ENCODE data around the gene SNRNP25.
"Not testable (repeated sequence)": the region's sequence is repeated elsewhere in the genome, so short reads cannot be mapped to it uniquely, and the experiment has no call there.

SNRNP25 gene

DNA sequence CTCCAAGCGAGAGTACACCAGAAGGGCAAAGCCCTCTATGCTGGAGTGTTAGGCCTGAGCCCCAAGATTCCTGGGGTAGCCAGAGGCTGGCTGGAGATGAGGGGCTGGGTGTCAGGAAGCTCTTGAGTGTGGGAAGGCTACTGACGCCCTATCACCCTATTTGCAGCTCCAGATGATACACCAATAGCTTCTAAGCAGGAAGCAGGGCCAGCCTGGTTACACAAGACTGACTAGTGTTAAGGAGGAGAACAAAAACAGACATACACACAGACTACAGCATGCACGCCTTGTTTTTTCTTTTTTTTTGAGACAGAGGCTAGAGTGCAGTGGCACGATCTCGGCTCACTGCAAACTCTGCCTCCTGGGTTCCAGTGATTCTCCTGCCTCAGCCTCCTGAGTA, 16.1 kb upstream of the SNRNP25 start:
- in situ Hi-C loops (cut with HindIII; ENCODE audit: low pct_ligation_motif_present, low sequenced_read_pairs): no loop called here
- TF ChIP-seq, protein P1, sequence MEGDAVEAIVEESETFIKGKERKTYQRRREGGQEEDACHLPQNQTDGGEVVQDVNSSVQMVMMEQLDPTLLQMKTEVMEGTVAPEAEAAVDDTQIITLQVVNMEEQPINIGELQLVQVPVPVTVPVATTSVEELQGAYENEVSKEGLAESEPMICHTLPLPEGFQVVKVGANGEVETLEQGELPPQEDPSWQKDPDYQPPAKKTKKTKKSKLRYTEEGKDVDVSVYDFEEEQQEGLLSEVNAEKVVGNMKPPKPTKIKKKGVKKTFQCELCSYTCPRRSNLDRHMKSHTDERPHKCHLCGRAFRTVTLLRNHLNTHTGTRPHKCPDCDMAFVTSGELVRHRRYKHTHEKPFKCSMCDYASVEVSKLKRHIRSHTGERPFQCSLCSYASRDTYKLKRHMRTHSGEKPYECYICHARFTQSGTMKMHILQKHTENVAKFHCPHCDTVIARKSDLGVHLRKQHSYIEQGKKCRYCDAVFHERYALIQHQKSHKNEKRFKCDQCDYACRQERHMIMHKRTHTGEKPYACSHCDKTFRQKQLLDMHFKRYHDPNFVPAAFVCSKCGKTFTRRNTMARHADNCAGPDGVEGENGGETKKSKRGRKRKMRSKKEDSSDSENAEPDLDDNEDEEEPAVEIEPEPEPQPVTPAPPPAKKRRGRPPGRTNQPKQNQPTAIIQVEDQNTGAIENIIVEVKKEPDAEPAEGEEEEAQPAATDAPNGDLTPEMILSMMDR (IDR thresholded peaks at IDR 0.05; ENCODE audit: low read depth, low read length, missing control alignments): no peak
- Histone ChIP-seq H3K27ac (no peak overlapping the region), H3K27me3 (replicated peaks) (no peaks in the 10 kb centered on the region), H3K36me3 (replicated peaks) (no peaks in the 10 kb centered on the region), H3K4me3 (ENCODE audit: low read depth, low read length) (no peak overlapping the region)
- no peak for DNase-seq

DNA sequence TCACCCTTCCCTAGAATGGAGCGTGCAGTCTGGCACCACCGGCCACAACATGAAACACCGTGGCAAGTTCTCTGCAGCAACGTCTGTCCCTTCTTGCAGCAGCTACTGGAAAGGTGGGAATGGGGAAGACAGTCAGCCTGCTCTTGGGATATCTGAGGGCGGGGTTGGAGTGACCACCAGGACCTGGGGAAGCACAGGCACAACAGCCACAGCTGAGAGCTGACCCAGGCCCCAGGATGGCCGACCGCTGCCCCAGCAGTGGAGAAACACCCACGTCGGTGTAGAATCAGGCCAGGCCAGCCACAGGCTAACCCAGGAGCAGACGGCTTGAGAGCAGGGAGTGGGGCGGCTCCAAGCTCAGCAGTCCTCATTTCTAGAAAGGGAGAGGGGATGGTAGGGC, 15.4 kb upstream of the SNRNP25 start:
- DNase-seq; in situ Hi-C loops (cut with HindIII; ENCODE audit: low pct_ligation_motif_present, low sequenced_read_pairs); H3K27me3 ChIP-seq (replicated peaks); H3K4me3 ChIP-seq (ENCODE audit: low read depth, low read length); H3K27ac ChIP-seq; H3K36me3 ChIP-seq (replicated peaks): not testable (repeated sequence)

DNA sequence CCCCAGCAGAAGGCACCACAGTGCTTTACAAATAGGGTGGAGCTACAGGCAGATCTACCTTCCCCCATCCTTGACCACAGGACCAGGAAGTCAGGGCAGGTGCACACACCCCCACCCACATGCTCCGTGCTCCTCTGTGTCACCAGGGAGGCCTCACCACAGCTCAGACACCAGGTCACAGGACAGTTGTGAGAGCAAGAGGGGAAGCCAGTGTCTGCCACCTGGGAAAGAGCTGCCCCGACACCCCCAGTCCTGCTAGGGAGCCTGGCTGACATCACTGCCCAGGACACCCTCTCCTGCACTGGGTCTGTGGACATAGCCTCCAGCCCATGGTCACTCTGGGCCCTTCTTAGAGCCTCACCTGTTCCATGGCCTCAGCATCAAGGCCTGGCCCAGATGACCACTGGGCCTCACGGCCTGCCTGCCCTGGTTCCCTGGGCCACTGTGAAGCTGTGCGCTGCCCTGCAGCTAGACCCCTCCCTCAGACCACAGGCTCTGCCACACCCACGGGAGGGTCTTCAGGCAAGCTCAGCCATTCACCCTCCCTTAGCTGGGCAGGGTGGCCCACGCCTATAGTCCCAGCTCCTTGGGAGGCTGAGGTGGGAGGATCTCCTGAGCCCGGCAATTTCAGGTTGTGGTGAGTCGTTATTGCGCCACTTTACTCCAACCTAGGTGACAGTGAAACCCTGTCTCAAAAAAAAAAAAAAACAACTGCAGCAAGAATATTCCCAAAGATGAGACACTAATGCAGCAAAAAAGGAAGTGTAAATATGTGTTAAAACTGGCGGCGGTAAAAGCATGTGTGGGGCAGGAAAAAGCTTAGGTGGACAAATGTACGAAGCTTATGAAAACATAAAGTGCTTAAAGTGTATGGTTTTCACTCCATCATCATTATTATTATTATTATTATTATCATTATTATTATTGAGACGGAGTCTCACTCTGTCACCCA, 14.4 kb upstream of the SNRNP25 start:
- DNase-seq: no peak
- Histone ChIP-seq H3K27me3 (replicated peaks) (no peaks in the 10 kb centered on the region), H3K4me3 (ENCODE audit: low read depth, low read length) (no peak overlapping the region), H3K36me3 (replicated peaks) (peaks cover 3% of the 10 kb centered on the region), H3K27ac (no peak overlapping the region)
- TF ChIP-seq, protein P1 (IDR thresholded peaks at IDR 0.05; ENCODE audit: low read depth, low read length, missing control alignments): no peak
- in situ Hi-C loops (cut with HindIII; ENCODE audit: low pct_ligation_motif_present, low sequenced_read_pairs): no loop called here

DNA sequence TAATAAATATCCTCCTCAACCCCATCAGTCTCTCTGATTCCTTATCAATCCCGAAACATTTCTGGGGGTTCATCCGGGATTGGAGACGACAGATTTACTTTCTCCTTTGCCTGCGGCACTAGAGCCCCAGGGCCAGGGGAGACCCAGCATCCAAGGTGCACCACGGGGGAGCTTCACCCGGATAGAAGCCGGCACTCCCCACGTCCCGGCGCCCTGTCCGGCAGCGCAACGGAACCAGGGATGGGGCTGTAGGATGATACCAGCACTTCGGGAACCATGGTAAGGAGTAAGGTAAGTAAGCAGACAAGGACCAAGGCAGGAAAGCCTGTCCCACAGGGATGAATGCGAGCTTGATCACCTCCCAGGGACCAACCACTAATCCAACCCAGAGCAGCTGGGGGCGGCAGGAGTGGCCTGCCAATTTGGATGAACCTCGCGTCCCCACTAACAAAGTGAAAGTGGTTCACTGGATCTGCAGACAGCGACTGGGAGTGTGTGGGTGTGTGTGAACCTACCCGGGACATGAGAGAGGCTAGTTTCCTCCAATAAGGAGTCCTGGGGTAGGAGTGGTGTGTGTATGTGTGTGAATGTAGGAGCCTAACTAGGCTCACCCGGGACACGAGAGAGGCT, 12.1 kb upstream of the SNRNP25 start:
- H3K36me3 ChIP-seq (replicated peaks): peaks cover 13% of the 10 kb centered on the region
- no peaks in the 10 kb centered on the region for H3K27me3 ChIP-seq (replicated peaks)
- TF ChIP-seq, protein P1 (IDR thresholded peaks at IDR 0.05; ENCODE audit: low read depth, low read length, missing control alignments): no peak
- H3K27ac ChIP-seq: no peak overlapping the region
- H3K4me3 ChIP-seq (ENCODE audit: low read depth, low read length): no peak overlapping the region
- in situ Hi-C loops (cut with HindIII; ENCODE audit: low pct_ligation_motif_present, low sequenced_read_pairs): no loop called here
- DNase-seq: no peak

DNA sequence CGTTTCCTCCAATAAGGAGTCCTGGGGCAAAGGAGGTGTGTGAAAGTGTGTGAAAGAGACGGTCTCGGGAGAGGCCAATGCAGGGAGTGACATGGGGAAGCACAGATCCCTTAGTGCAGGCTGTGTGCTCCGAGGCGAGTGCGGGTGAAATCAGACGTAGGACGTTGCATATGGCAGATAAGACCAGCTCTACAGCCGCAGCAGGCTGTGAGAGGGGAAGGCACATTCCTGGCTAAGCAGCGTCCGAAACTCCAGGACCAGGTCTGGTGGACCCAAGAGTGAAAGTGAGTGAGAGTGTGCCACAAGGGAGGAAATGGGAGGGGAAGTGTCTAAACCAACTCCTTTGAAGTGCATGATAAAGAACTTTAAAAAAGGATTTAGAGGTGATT, 11.6 kb upstream of the SNRNP25 start:
- TF ChIP-seq, protein P1 (IDR thresholded peaks at IDR 0.05; ENCODE audit: low read depth, low read length, missing control alignments): no peak
- no peak overlapping the region for H3K4me3 ChIP-seq (ENCODE audit: low read depth, low read length)
- no peak for DNase-seq
- H3K36me3 ChIP-seq (replicated peaks): peaks cover 13% of the 10 kb centered on the region
- in situ Hi-C loops (cut with HindIII; ENCODE audit: low pct_ligation_motif_present, low sequenced_read_pairs): no loop called here
- no peak overlapping the region for H3K27ac ChIP-seq
- no peaks in the 10 kb centered on the region for H3K27me3 ChIP-seq (replicated peaks)

DNA sequence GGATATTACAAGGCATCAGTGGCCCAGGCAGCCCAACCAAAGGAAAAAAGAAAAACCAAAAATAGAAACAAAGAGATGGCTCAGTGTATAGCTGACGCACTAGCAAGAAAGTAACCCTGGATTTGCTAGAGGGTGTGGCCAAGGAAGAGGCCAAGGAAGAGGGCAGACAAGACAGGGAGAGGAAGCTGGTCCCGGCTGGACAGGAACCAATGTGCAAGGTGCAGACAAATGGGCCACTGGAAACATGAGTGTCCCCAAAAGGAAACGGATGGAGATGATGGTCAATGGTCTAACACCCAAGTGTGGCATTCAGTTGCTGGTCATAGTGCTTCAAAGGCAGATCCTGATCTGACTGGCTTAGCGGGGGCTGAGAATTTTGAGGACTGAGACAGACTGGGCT, 10.9 kb upstream of the SNRNP25 start:
- TF ChIP-seq, protein P1 (IDR thresholded peaks at IDR 0.05; ENCODE audit: low read depth, low read length, missing control alignments): no peak
- Histone ChIP-seq H3K27me3 (replicated peaks) (no peaks in the 10 kb centered on the region), H3K27ac (no peak overlapping the region), H3K4me3 (ENCODE audit: low read depth, low read length) (no peak overlapping the region), H3K36me3 (replicated peaks) (peaks cover 13% of the 10 kb centered on the region)
- DNase-seq: no peak
- in situ Hi-C loops (cut with HindIII; ENCODE audit: low pct_ligation_motif_present, low sequenced_read_pairs): no loop called here
